SIG-M5 treated with dmso at 0.1 percent for 504 hours (cell line): ENCODE measurements around the gene OMP.
"Not testable (repeated sequence)": the region's sequence is repeated elsewhere in the genome, so short reads cannot be mapped to it uniquely, and the experiment has no call there.

Experiments
- DNase-seq: peaks from one replicate; lab custom pipeline; 2025; ENCODE audit not compliant: unreplicated experiment; lab: John Stamatoyannopoulos, UW

Gene OMP

GRCh38 chr11:77102246-77103210 lies at the start of gene OMP:
OMP (plus strand) TSS chr11:77102840; CDS start chr11:77102840, 0 bp downstream.
- DNase-seq: no peak

GRCh38 chr11:77053217-77054015 lies 49.2 kb upstream of the OMP start:
- no peak for DNase-seq

- DNase-seq: no peak
Observed at GRCh38 chr11:77054084-77054483, 48.6 kb upstream of the OMP start.

GRCh38 chr11:77055101-77055561 lies 47.5 kb upstream of the OMP start:
- no peak for DNase-seq

GRCh38 chr11:77055913-77056312 lies 46.7 kb upstream of the OMP start:
- DNase-seq: no peak

GRCh38 chr11:77056814-77057402 lies 45.7 kb upstream of the OMP start:
- DNase-seq: no peak

GRCh38 chr11:77057938-77058474 lies 44.6 kb upstream of the OMP start:
- DNase-seq: no peak

- no peak for DNase-seq
Observed at GRCh38 chr11:77058900-77059299, 43.7 kb upstream of the OMP start.

- no peak for DNase-seq
Observed at GRCh38 chr11:77059806-77060205, 42.8 kb upstream of the OMP start.

GRCh38 chr11:77060234-77060633 lies 42.4 kb upstream of the OMP start:
- DNase-seq: no peak

GRCh38 chr11:77061258-77061657 lies 41.4 kb upstream of the OMP start:
- not testable (repeated sequence) for DNase-seq

GRCh38 chr11:77062924-77063323 lies 39.7 kb upstream of the OMP start:
- DNase-seq: no peak

GRCh38 chr11:77063407-77063806 lies 39.2 kb upstream of the OMP start:
- no peak for DNase-seq

GRCh38 chr11:77063861-77064260 lies 38.8 kb upstream of the OMP start:
- DNase-seq: no peak

GRCh38 chr11:77064648-77065217 lies 37.9 kb upstream of the OMP start:
- no peak for DNase-seq

- DNase-seq: peak; percentile 60
Observed at GRCh38 chr11:77065878-77066228, 36.8 kb upstream of the OMP start.

GRCh38 chr11:77066229-77067042 lies 36.2 kb upstream of the OMP start, which contains the start of gene CAPN5:
CAPN5 (plus strand) TSS chr11:77066971; CDS start chr11:77084887, 17,916 bp downstream.
- DNase-seq: peak; percentile 63

- DNase-seq: no peak
Observed at GRCh38 chr11:77067861-77068443, 34.7 kb upstream of the OMP start.
